Hematopoietic multipotent progenitor cell treated with erythropoietin and hydrocortisone succinate and interleukin-3 and kit ligand, for 15 days (in vitro differentiated cells): ENCODE data around the gene ZBTB43.
"Not testable (repeated sequence)": the region's sequence is repeated elsewhere in the genome, so short reads cannot be mapped to it uniquely, and the experiment has no call there.

ENCODE experiments used
- DNase-seq: peaks from one replicate; pipeline ENCODE4 v3.0.0-alpha.2; 2015; ENCODE audit warnings: low spot score

The ZBTB43 gene

GRCh38 chr9:126790561-126790960, 14.3 kb upstream of the ZBTB43 start:
- no peak for DNase-seq

GRCh38 chr9:126791406-126792230, 13.2 kb upstream of the ZBTB43 start:
- DNase-seq: no peak

GRCh38 chr9:126793686-126794417, 11.0 kb upstream of the ZBTB43 start:
- no peak for DNase-seq

GRCh38 chr9:126794441-126794840, 10.4 kb upstream of the ZBTB43 start:
- no peak for DNase-seq

- no peak for DNase-seq
These were observed 8.1 kb upstream of the ZBTB43 start for GRCh38 chr9:126796758-126797157.

GRCh38 chr9:126797903-126798302, 6.9 kb upstream of the ZBTB43 start:
- no peak for DNase-seq

GRCh38 chr9:126799034-126799433, 5.8 kb upstream of the ZBTB43 start:
- no peak for DNase-seq

- DNase-seq: no peak
These were observed 2.4 kb upstream of the ZBTB43 start for GRCh38 chr9:126802318-126803059.

- no peak for DNase-seq
These were observed 593 bp upstream of the ZBTB43 start for GRCh38 chr9:126804198-126804695.

- DNase-seq: peak; percentile 90
These were observed 868 bp downstream of the ZBTB43 start for GRCh38 chr9:126805554-126806262.

GRCh38 chr9:126806336-126806735, 1.5 kb downstream of the ZBTB43 start:
- DNase-seq: no peak

GRCh38 chr9:126809068-126809467, 4.2 kb downstream of the ZBTB43 start:
- no peak for DNase-seq

GRCh38 chr9:126810221-126810620, 5.4 kb downstream of the ZBTB43 start:
- DNase-seq: not testable (repeated sequence)

- no peak for DNase-seq
These were observed 8.2 kb downstream of the ZBTB43 start for GRCh38 chr9:126813072-126813471.

GRCh38 chr9:126814091-126814490, 9.3 kb downstream of the ZBTB43 start:
- DNase-seq: no peak

GRCh38 chr9:126817615-126818014, 12.8 kb downstream of the ZBTB43 start:
- DNase-seq: not testable (repeated sequence)

- no peak for DNase-seq
These were observed 13.6 kb downstream of the ZBTB43 start for GRCh38 chr9:126818482-126818881.

- no peak for DNase-seq
These were observed 14.6 kb downstream of the ZBTB43 start for GRCh38 chr9:126819482-126819881.

GRCh38 chr9:126822278-126822677, 17.4 kb downstream of the ZBTB43 start:
- DNase-seq: no peak

GRCh38 chr9:126822873-126823272, 18.0 kb downstream of the ZBTB43 start:
- DNase-seq: no peak

- not testable (repeated sequence) for DNase-seq
These were observed 19.2 kb downstream of the ZBTB43 start for GRCh38 chr9:126824052-126824451.

GRCh38 chr9:126827227-126827626, 22.4 kb downstream of the ZBTB43 start:
- no peak for DNase-seq
